ENCODE results near the gene COX17.

DNA sequence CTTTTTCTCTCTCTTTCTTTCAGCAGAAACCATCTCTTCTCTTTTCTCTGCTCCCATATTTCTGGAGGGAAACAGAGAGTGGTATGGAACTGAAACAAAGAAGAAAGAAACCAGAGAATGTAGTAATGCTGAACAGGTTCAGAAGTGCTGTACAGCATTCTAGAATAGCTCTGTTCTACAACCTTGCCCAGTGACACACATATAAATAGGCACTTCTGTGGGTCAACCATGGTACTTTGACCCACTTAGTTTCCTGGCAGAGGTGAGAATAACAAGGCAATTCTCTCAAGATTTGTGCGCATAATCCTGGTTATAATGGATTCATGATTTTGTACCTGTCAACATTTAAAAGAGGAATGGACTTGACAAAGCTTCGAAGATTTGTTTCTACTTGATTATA lies 37.9 kb upstream of the COX17 start:
- TF ChIP-seq KLF6 (CRISPR knock-in tag; IDR thresholded peaks at IDR 0.05; ENCODE audit: borderline replicate concordance) = no peak
- no peak for TF ChIP-seq BMI1 (IDR thresholded peaks at IDR 0.05; ENCODE audit: low read length)
- no peak for TF ChIP-seq BRCA1 (IDR thresholded peaks at IDR 0.05)
- TF ChIP-seq BRCA1 (CRISPR knock-in tag; IDR thresholded peaks at IDR 0.05) = no peak
- no peak for TF ChIP-seq SREBF2 (CRISPR knock-in tag; IDR thresholded peaks at IDR 0.05)
- TF ChIP-seq, protein P1, sequence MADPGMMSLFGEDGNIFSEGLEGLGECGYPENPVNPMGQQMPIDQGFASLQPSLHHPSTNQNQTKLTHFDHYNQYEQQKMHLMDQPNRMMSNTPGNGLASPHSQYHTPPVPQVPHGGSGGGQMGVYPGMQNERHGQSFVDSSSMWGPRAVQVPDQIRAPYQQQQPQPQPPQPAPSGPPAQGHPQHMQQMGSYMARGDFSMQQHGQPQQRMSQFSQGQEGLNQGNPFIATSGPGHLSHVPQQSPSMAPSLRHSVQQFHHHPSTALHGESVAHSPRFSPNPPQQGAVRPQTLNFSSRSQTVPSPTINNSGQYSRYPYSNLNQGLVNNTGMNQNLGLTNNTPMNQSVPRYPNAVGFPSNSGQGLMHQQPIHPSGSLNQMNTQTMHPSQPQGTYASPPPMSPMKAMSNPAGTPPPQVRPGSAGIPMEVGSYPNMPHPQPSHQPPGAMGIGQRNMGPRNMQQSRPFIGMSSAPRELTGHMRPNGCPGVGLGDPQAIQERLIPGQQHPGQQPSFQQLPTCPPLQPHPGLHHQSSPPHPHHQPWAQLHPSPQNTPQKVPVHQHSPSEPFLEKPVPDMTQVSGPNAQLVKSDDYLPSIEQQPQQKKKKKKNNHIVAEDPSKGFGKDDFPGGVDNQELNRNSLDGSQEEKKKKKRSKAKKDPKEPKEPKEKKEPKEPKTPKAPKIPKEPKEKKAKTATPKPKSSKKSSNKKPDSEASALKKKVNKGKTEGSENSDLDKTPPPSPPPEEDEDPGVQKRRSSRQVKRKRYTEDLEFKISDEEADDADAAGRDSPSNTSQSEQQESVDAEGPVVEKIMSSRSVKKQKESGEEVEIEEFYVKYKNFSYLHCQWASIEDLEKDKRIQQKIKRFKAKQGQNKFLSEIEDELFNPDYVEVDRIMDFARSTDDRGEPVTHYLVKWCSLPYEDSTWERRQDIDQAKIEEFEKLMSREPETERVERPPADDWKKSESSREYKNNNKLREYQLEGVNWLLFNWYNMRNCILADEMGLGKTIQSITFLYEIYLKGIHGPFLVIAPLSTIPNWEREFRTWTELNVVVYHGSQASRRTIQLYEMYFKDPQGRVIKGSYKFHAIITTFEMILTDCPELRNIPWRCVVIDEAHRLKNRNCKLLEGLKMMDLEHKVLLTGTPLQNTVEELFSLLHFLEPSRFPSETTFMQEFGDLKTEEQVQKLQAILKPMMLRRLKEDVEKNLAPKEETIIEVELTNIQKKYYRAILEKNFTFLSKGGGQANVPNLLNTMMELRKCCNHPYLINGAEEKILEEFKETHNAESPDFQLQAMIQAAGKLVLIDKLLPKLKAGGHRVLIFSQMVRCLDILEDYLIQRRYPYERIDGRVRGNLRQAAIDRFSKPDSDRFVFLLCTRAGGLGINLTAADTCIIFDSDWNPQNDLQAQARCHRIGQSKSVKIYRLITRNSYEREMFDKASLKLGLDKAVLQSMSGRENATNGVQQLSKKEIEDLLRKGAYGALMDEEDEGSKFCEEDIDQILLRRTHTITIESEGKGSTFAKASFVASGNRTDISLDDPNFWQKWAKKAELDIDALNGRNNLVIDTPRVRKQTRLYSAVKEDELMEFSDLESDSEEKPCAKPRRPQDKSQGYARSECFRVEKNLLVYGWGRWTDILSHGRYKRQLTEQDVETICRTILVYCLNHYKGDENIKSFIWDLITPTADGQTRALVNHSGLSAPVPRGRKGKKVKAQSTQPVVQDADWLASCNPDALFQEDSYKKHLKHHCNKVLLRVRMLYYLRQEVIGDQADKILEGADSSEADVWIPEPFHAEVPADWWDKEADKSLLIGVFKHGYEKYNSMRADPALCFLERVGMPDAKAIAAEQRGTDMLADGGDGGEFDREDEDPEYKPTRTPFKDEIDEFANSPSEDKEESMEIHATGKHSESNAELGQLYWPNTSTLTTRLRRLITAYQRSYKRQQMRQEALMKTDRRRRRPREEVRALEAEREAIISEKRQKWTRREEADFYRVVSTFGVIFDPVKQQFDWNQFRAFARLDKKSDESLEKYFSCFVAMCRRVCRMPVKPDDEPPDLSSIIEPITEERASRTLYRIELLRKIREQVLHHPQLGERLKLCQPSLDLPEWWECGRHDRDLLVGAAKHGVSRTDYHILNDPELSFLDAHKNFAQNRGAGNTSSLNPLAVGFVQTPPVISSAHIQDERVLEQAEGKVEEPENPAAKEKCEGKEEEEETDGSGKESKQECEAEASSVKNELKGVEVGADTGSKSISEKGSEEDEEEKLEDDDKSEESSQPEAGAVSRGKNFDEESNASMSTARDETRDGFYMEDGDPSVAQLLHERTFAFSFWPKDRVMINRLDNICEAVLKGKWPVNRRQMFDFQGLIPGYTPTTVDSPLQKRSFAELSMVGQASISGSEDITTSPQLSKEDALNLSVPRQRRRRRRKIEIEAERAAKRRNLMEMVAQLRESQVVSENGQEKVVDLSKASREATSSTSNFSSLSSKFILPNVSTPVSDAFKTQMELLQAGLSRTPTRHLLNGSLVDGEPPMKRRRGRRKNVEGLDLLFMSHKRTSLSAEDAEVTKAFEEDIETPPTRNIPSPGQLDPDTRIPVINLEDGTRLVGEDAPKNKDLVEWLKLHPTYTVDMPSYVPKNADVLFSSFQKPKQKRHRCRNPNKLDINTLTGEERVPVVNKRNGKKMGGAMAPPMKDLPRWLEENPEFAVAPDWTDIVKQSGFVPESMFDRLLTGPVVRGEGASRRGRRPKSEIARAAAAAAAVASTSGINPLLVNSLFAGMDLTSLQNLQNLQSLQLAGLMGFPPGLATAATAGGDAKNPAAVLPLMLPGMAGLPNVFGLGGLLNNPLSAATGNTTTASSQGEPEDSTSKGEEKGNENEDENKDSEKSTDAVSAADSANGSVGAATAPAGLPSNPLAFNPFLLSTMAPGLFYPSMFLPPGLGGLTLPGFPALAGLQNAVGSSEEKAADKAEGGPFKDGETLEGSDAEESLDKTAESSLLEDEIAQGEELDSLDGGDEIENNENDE (IDR thresholded peaks at IDR 0.05; ENCODE audit: low read depth, low read length) = no peak
- no peak for TF ChIP-seq U2AF1 (optimal IDR thresholded peaks at IDR 0.05; ENCODE audit: low read depth, low read length)
- no peak for TF ChIP-seq JUND (IDR thresholded peaks at IDR 0.05; ENCODE audit: borderline replicate concordance, low read depth, low read length)
- TF ChIP-seq JUND (tag; IDR thresholded peaks at IDR 0.05; ENCODE audit: borderline replicate concordance, low read depth, low read length) = no peak
- TF ChIP-seq, protein P2, sequence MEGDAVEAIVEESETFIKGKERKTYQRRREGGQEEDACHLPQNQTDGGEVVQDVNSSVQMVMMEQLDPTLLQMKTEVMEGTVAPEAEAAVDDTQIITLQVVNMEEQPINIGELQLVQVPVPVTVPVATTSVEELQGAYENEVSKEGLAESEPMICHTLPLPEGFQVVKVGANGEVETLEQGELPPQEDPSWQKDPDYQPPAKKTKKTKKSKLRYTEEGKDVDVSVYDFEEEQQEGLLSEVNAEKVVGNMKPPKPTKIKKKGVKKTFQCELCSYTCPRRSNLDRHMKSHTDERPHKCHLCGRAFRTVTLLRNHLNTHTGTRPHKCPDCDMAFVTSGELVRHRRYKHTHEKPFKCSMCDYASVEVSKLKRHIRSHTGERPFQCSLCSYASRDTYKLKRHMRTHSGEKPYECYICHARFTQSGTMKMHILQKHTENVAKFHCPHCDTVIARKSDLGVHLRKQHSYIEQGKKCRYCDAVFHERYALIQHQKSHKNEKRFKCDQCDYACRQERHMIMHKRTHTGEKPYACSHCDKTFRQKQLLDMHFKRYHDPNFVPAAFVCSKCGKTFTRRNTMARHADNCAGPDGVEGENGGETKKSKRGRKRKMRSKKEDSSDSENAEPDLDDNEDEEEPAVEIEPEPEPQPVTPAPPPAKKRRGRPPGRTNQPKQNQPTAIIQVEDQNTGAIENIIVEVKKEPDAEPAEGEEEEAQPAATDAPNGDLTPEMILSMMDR (IDR thresholded peaks at IDR 0.05 in 2 of 3, conservative IDR thresholded peaks at IDR 0.05 in 1 of 3; ENCODE audit: insufficient read depth in 2 of 3, low read depth in 1 of 3, low read length in 3 of 3) = no peak
- TF ChIP-seq FOXM1 (IDR thresholded peaks at IDR 0.05; ENCODE audit: low read depth) = no peak
- no peak for TF ChIP-seq FOXM1 (CRISPR knock-in tag; IDR thresholded peaks at IDR 0.05; ENCODE audit: low read depth)
- TF ChIP-seq TCF7L2 (IDR thresholded peaks at IDR 0.05; ENCODE audit: low read depth, low read length) = no peak
- TF ChIP-seq KAT8 (IDR thresholded peaks at IDR 0.05; ENCODE audit: low read depth) = no peak
- no peak for TF ChIP-seq FOXJ3 (CRISPR knock-in tag; IDR thresholded peaks at IDR 0.05)
- TF ChIP-seq RAD21 (CRISPR knock-in tag; conservative IDR thresholded peaks at IDR 0.05 in 1 of 2, IDR thresholded peaks at IDR 0.05 in 1 of 2) = no peak
